Brain microvascular endothelial cell (primary cell): Measurements from ENCODE around the gene EPN3.
A peak's percentile ranks its signal among the peaks of the same experiment; 100 is the strongest.

ENCODE experiments used
- DNase-seq: peaks from one replicate; pipeline ENCODE4 v3.0.0-alpha.2; 2020
- H3K27ac ChIP-seq: fragments of 250-450 bp; sonication (Bioruptor Pico); 2 replicates; pipeline ENCODE4 v1.5.1; 2020; ENCODE audit warnings: mild to moderate bottlenecking, moderate library complexity
- H3K27me3 ChIP-seq: fragments of 250-450 bp; sonication (Bioruptor Pico); replicated peaks from 2 replicates; pipeline ENCODE4 v1.5.1; 2020; ENCODE audit warnings: mild to moderate bottlenecking
- H3K36me3 ChIP-seq: fragments of 250-450 bp; sonication (Bioruptor Pico); replicated peaks from 2 replicates; pipeline ENCODE4 v1.5.1; 2020; ENCODE audit warnings: mild to moderate bottlenecking
- H3K4me3 ChIP-seq: 2 replicates; pipeline ENCODE4 v1.5.1; 2011; ENCODE audit warnings: low read depth, mild to moderate bottlenecking, control low read depth, low read length, moderate library complexity
- CTCF ChIP-seq: IDR thresholded peaks from 2 replicates; pipeline ENCODE4 v1.5.1; 2011; ENCODE audit warnings: low read depth, mild to moderate bottlenecking, moderate library complexity, low read length, control low read depth, inconsistent platforms; ENCODE audit errors: missing control alignments
- in situ Hi-C: cut with HindIII; loops from 2 replicates; pipeline ENCODE4 v1.10.0; 2017; ENCODE audit warnings: low sequenced_read_pairs, low pct_ligation_motif_present

The EPN3 gene

GRCh38 chr17:50573866-50574611 is 41.5 kb downstream of the EPN3 start:
- in situ Hi-C loops = loop anchor here (25.0 kb wide), 1 partner anchor 113 kb away; no protein-coding TSS in a partner anchor
- TF ChIP-seq CTCF = no peak
- Histone ChIP-seq H3K27me3 (no peaks in the 10 kb centered on the region), H3K36me3 (no peaks in the 10 kb centered on the region), H3K4me3 (no peak overlapping the region), H3K27ac (no peak overlapping the region)
- no peak for DNase-seq

GRCh38 chr17:50575581-50576210 is 43.2 kb downstream of the EPN3 start:
- TF ChIP-seq CTCF = peak; percentile 22
- no peaks in the 10 kb centered on the region for H3K36me3 ChIP-seq
- no peaks in the 10 kb centered on the region for H3K27me3 ChIP-seq
- no peak overlapping the region for H3K27ac ChIP-seq
- in situ Hi-C loops = no loop called here
- no peak overlapping the region for H3K4me3 ChIP-seq
- DNase-seq = no peak

GRCh38 chr17:50576864-50577263 is 44.3 kb downstream of the EPN3 start:
- no peak for DNase-seq
- H3K4me3 ChIP-seq = no peak overlapping the region
- TF ChIP-seq CTCF = no peak
- in situ Hi-C loops = no loop called here
- no peaks in the 10 kb centered on the region for H3K27me3 ChIP-seq
- H3K36me3 ChIP-seq = no peaks in the 10 kb centered on the region
- H3K27ac ChIP-seq = no peak overlapping the region

- TF ChIP-seq CTCF = no peak
- Histone ChIP-seq H3K27ac (no peak overlapping the region), H3K27me3 (no peaks in the 10 kb centered on the region), H3K36me3 (no peaks in the 10 kb centered on the region), H3K4me3 (no peak overlapping the region)
- DNase-seq = no peak
- in situ Hi-C loops = no loop called here
Observed at GRCh38 chr17:50577451-50577954, 45.0 kb downstream of the EPN3 start.

- Histone ChIP-seq H3K4me3 (no peak overlapping the region), H3K36me3 (no peaks in the 10 kb centered on the region), H3K27me3 (peaks cover 4% of the 10 kb centered on the region), H3K27ac (no peak overlapping the region)
- DNase-seq = no peak
- in situ Hi-C loops = no loop called here
- TF ChIP-seq CTCF = no peak
Observed at GRCh38 chr17:50578173-50578572, 45.6 kb downstream of the EPN3 start.
